Right forelimb (tissue), 1 donor: Measurements from ENCODE around the gene HLA-DMB.

Source experiments
- DNase-seq: peaks from one replicate; pipeline ENCODE4 v3.0.0-alpha.2; 2018

The HLA-DMB gene

DNA sequence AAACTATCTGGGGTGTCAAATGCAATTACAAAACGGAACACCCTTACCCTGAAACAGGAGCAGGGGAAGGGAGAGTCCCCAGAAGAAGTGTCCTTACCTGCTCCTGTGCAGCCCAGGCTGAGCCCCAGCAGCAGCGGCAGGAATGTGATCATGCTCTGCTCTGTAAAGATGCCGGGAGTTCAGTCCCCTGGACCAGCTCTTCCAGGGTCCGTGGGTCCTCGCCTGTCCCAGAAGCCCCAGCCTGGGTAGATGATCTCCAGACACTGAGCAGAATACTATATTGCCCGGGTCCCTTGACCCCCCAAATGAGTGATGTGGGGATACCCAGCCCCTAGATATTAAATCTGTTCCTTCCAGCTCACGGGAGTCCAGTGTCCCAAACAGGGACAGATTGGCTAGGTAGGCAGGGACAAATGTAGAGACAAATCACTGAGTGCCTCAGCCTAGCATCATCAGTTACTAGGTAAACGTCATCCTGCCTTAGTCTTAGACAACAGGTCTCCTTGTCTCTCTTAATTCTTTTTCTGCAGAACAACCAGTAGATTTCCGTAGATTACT, at the start of gene HLA-DMB:
Gene HLA-DMB, minus strand, starts transcription at position 373 of the 558 bp plus-strand sequence. Its CDS starts 221 bp downstream, at position 152.
- DNase-seq = no peak

DNA sequence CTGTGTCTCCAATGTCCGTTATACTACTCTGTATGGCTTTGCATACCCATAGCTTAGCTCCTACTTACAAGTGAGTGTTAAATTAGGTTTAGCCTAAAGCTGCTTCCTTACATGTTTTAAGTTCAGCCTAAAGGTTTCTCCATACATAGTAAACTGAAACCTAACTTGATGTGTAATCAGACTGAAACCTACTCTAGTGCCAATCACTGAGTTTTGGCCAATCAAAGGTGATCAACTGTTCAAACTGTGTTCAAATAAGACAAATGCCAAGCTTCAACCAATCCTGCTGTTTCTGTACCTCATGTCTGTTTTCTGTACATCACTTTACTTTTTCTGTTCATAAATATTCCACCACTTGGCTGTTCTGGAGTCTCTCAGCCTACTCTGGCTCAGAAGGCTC, 48.5 kb upstream of the HLA-DMB start:
- DNase-seq = no peak

GRCh38 chr6:32984622-32985389, 44.0 kb upstream of the HLA-DMB start:
- peak; percentile 86 for DNase-seq

DNA sequence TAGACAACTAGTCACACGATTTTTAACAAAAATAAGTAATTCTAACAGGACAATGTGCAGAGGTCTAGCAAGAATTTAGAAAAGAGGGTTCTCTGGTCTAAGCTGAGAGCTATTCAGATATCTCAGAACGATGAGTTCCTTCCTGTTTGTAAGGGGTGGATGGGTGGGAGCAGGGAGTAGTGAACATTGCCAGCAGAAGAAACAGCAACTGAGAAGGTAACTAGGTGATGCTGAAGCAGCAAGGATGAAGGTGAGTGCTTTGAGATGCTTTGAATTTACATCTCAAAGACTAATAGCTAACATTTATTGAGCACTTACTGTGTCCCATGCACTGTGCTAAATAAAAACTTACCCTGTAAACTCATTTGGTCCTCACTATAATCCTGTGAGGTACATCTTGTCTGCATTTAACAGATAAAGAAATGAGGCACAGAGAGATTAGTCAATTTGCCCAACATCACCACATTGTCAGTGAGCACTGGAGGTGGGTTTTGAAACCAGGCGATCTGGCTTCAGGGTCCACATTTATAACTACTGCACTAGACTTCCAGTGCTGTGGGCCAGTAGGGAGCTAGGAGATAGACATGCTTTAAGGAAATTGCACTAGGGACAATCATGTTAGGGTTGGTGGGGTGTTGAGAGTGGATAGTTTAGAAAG, 43.3 kb upstream of the HLA-DMB start:
- no peak for DNase-seq

DNA sequence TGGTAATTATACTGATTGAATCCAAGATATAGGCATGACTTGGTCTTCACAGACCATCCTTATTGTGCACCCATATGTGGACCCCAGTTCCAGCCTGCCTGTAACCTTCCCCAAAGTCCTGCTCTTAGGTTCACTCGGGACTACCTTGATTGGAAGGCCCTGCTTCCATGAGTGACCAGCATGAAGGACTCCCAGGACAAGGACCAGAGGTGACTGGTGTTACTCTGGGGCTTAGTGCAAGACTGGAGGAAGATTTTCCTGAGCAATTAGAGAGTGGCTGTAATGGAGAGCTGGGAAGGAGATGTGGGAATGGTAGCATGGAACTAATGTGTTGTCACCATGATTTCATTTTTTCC, 42.6 kb upstream of the HLA-DMB start:
- DNase-seq = no peak

DNA sequence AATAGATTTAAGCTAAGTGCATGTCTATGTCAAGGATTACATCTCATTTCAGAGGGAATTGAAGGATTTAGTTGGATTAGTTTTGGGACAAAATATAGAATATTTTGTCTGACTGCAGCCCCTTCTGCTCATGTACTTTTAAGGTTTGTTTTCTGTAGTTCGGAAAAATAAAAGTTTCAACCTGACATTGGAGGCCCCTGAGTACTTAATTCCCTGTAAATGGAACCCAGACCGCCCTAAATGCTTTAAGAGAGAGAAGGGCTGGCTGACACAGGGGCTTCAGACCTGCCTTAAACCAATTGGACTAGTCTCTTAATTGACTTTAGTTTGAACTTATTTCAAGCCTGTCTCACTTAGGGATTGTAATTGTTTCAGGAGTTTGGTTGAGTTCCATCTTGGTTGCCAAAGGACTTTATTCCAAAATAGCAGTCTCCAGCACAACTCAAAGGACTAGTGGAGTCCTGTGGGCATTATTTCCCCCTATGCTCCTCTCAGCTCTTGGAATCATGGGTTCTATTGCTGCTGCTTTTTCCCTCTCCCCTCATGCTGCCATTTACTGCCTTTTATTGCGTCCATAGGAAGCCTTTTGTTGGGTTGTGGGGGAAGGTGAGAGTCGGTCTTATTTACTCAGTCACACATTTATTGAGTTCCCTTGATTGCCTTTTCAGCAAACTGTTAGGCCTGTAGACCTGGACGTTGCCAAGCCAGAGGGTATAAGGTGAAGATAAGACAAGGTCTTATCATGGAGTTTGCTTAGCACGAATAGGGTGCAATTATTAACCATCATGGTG, 42.1 kb upstream of the HLA-DMB start:
- no peak for DNase-seq

- no peak for DNase-seq
Observed at GRCh38 chr6:32982084-32982701, 41.4 kb upstream of the HLA-DMB start.

- no peak for DNase-seq
Observed at GRCh38 chr6:32980488-32981038, 39.7 kb upstream of the HLA-DMB start.

- no peak for DNase-seq
Observed at GRCh38 chr6:32979720-32980487, 39.1 kb upstream of the HLA-DMB start.

DNA sequence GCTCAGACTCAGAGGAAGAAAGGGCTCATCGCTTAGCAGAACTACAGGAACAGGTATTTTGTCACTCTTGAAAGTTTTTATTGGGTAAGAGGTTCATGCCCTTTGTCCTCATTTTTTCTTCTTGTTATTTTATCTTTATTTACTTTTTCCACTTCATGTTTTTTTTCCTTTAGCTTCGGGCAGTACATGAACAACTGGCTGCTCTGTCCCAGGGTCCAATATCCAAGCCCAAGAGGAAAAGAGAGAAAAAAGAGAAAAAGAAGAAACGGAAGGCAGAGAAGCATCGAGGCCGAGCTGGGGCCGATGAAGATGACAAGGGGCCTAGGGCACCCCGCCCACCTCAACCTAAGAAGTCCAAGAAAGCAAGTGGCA, 37.1 kb upstream of the HLA-DMB start:
- DNase-seq = no peak

GRCh38 chr6:32977272-32977952, 36.6 kb upstream of the HLA-DMB start:
- no peak for DNase-seq

DNA sequence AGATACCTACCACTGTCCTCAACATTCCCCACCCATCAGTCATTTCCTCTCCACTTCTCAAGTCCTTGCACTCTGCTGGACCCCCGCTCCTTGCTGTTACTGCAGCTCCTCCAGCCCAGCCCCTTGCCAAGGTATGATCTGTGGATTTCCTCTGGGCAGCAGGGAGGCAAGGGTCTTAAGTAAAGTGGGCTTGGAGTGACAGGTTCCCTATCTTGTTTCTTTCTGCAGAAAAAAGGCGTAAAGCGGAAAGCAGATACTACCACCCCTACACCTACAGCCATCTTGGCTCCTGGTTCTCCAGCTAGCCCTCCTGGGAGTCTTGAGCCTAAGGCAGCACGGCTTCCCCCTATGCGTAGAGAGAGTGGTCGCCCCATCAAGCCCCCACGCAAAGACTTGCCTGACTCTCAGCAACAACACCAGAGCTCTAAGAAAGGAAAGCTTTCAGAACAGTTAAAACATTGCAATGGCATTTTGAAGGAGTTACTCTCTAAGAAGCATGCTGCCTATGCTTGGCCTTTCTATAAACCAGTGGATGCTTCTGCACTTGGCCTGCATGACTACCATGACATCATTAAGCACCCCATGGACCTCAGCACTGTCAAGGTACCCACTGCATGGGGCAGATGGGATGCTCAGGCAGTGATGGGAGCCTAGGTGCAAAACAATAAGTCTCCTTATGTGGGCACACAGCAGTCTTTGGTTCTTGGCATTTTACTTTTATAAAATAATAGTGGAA, 35.7 kb upstream of the HLA-DMB start:
- no peak for DNase-seq

- no peak for DNase-seq
Observed at GRCh38 chr6:32975886-32976285, 35.1 kb upstream of the HLA-DMB start.

DNA sequence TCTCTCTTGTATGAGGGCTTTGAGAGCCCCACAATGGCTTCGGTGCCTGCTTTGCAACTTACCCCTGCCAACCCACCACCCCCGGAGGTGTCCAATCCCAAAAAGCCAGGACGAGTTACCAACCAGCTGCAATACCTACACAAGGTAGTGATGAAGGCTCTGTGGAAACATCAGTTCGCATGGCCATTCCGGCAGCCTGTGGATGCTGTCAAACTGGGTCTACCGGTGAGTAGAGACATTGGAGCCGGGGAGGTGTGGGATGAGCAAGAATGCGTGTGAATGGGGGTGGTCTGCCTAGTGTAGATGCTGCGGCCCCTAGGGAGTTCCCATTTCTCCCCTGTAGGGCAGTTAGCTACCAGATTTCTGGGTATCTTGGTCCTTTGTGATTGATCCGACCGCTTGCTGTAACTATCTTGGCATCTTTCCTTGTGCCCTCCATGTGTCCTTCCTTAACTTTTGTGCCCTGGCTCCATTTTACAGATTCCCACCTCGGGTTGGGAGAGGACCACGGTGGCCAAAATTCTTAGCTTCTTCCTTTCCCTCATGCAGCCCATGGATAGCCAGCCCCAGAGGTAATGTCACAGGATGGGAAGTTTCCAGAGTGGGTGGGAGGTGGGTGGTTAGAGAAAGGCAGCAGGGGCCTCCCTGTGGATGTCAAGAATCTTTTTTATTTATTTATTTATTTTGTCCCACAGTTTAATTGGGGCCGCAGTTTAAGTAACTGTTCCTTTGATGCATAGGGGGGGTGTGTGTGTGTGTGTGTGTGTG, 33.9 kb upstream of the HLA-DMB start:
- DNase-seq = no peak

DNA sequence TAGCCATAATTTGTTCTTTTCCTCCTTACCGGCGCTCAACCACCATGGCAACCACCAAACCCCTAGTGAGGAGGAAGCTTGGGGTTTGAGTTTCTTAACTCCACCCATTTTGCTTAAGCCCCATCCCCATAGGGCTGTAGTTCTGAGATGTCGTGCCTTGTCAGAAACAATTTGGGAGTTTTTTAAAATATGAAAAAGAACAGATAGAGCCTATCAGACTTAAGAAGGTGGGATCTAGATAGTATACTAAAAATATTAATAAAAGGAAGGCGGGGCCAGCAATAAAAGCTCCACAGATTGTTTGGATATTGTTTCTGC, 33.1 kb upstream of the HLA-DMB start:
- no peak for DNase-seq

DNA sequence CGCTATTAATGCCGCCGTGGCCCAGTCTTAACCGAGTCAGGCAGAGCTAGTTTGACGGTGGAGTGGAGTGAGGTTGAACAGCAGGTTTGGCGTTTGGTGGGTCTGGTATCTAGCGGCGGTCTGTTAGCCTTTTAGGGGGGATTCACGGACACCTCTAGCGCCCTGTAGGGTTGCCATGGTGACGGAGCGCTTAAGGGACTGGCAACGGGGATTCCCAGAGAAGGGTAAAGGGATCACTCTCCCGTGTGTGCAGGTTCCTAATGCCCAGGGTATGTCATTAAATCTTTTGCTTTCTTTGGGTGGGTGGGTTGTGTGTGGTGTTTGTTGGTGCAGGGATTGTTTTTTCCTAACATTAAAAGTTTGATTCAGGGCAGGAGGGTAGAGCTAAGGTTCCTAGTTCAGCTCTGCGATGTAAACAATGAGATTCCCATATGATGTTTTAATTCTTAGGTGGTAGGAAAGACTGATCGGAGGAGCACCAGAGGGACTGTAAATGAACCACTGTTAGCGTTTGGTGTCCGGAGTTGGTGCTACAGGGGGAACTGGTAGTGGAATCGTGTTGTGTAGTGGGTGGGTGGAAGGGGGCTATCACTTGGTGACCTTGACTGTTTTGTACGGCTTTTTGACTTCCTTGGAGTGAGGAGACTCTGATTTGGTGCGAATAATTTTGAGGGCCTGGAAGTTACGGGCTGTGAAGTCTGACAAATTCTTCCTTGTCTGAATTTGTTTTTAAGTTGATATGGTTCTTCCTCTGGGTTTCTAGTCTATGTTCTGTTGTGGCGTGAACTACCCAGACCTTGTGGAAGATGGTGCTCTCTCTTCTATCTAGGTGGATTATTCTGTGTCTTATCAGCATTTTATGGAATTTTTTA, 32.6 kb upstream of the HLA-DMB start:
- no peak for DNase-seq

DNA sequence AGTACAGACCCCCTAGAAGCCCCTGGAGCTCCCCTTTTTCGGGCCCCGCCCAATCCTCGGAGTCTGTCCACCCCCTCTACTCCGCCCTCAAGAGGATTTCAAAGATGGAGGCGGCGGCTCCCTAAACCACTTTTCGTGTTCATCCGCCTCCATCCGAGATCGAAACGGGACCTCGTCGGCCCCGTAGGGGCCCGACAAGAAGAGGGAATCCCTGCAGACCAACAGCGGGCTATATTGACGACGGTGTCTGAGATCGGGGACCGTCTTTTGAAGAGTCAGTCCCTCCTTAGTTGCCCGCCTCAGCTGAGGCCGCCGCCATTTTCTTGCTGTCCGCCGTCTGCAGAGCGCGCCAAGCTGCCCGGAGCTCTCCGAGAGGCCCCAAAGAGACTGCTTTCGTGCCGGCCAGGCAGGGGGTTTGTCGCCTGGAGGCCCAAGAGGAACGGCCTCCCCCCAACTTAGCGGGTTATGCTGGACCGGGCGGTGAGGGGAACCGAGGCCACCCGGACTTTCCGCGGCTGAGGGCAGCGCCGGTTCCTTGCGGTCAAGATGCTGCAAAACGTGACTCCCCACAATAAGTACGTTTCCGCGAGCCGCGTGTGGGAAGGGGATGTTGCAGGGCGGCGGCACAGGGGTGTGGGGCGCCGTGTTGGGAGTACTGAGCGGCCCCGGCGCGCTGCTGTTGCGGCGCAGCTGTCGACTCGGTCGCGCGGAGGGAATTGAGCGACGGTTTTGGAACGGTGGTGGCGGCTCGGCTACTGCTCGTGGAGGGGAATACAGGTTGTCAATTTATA, 31.7 kb upstream of the HLA-DMB start:
- DNase-seq = peak; percentile 63
